DMS79 treated with DMSO at 0.1 percent for 48 hours (cell line): ENCODE measurements around the gene TSFM.
A peak's percentile ranks its signal among the peaks of the same experiment; 100 is the strongest.

Source experiments
- DNase-seq: peaks from one replicate; lab custom pipeline; 2025; lab: John Stamatoyannopoulos, UW

Gene TSFM

DNA sequence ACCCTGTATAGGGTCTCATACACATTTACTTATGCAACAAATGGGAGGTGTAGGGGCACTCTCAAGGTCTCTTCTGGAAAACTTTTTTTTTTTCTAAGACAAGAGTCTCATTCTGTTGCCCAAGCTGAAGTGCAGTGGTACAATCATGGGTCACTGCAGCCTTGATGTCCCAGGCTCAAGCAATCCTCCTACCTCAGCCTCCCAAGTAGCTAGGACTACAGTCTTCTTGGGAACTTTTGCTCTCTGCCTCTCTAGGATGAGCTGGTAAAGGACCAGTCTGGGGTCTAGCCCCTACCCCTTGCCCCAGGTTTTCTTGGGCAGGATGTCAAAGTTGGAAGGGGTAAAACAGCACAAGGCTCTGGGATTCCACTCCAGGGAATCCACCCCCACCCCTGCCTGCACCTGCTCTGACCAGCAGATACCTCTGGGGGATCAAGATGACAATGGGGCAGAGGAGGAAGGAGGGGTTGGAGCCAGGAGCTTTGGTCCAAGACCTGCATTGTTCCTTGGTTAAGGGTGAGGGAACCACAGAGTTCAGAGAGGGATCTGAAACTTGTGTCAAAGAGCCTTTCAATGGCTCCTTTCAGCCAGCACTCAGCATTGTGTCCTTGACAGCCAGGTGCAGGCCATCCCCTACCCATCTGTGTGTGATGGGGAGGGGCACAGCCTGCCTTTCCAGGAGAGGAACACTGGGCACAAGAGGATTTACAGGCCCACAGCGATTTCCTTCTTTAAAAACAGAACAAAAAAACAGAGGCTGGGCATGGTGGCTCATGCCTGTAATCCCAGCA, 51.7 kb downstream of the TSFM start:
- no peak for DNase-seq

DNA sequence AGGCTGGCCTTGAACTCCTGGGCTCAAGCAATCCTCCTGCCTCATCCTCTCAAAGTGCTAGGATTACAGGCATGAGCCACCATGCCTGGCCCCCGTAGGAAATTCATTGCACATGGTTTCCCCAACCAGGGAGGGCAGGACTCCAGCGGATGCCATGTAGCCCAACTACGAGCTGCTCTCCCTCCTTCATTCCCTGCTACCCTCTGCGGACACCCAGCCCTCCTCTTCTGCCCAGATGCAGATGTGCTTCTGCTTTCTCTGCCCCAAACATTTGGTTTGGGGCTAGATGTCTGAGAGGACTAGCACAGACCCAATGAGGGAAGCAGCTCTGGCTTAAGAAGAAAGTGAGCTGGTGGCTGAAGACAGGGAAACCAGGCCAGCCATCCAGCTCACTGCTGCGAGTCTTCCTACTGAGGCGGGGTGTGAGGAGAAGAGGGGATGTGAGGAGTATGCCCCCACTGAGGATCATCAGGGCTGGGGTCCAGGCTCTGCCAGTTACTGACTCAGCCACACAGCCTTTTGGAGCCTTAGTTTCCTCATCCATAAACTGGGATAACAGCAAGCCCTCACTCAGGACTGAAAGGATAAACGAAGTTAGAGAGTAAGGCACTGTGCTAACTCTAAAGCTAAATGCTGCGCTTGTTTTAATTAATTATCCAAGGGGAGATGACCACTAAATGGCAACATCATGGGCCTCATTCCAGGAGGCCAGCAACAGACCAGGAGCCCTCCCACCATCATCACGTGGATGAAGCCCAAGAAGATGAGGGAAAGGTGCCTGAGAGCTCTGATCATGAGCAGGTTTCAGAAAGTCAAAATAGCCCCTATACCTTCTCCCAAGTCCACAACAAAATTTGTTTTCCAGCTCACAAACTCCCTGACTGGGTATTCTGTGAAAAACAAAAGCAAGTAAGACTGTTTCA, 53.0 kb downstream of the TSFM start:
- no peak for DNase-seq

DNA sequence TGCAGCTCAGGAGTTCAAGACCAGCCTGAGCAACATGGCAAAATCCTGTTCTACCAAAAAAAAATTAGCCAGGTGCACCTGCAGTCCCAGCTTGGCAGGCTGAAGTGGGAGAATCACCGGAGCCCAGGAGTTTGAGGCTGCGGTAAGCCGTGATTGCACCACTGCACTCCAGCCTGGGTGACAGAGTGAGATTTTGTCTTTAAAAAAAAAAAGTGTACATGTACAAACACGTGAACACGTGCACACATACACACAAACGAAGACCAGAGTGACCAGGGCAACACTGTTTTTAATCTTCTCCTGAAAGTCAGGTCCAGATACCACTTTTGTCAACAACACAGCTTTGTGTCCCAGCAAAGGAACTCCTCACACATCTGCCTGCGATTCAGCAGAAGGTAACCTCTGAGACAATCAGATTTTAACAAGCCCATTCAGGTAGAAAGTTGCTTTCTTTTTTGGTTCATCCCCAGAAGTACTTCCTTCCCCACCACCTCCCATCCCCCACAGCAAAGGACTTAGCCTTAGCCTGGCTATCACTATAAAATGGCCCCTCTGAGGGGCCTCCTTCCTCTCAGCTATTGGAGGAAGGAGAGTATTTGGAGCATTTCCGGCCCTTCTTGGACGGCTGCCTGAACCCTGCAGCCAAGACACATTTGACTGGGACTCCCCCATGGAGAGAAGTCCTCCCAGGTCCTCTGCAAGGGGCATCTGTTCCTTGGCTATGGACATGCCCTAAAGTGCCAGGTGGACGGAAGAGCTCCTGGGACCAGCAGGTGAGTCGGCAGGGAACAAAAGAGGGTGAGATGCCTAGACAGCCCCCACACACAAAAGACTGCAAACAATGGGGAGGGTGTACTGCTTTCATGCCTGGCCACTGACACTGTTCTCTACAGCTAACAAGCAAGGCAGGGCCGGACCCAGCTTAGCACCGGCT, 54.1 kb downstream of the TSFM start:
- DNase-seq = peak; percentile 59

- peak; percentile 59 for DNase-seq
These were observed 55.4 kb downstream of the TSFM start for GRCh38 chr12:57837864-57838562.

- DNase-seq = no peak
These were observed 56.2 kb downstream of the TSFM start for GRCh38 chr12:57838594-57839302.

DNA sequence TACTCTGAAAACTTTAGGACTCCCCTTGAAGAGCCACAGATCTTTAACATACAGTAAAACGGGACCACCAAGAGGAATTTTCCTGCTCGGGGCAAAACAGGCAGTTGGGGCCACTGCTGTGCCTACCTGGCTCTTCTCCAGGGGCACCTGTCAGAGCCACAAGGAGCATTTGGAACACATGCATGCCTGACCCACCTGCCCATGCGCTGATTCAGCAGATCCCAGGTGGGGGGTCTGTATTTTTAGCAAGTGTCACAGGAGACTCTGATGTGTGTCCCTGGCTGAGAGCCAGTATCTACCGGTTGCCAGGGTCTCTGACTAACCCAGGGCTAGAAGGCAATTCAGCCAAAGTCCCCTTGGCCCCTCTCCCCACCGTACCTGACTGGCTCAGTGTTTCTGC, 57.4 kb downstream of the TSFM start:
- no peak for DNase-seq

GRCh38 chr12:57840726-57841125, 58.1 kb downstream of the TSFM start:
- peak; percentile 67 for DNase-seq

DNA sequence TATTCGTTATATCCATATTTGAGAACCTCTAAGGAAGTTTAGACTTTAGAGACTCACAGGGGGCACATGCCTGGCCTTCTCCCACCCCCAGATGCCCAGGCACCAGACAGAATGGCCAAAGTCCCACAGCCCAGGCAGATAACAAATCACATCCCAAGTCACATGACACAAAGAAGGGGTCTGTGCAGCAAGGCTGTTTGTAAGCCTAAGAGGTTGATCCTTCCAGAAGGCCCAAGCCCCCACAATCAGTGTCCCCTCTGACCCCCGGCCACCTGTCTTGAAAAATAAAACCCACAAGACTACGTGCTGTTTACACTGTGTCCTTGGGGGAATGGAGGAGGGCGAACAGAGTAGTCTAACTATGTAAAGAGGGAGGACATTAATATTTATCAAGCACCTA, 58.9 kb downstream of the TSFM start:
- no peak for DNase-seq

DNA sequence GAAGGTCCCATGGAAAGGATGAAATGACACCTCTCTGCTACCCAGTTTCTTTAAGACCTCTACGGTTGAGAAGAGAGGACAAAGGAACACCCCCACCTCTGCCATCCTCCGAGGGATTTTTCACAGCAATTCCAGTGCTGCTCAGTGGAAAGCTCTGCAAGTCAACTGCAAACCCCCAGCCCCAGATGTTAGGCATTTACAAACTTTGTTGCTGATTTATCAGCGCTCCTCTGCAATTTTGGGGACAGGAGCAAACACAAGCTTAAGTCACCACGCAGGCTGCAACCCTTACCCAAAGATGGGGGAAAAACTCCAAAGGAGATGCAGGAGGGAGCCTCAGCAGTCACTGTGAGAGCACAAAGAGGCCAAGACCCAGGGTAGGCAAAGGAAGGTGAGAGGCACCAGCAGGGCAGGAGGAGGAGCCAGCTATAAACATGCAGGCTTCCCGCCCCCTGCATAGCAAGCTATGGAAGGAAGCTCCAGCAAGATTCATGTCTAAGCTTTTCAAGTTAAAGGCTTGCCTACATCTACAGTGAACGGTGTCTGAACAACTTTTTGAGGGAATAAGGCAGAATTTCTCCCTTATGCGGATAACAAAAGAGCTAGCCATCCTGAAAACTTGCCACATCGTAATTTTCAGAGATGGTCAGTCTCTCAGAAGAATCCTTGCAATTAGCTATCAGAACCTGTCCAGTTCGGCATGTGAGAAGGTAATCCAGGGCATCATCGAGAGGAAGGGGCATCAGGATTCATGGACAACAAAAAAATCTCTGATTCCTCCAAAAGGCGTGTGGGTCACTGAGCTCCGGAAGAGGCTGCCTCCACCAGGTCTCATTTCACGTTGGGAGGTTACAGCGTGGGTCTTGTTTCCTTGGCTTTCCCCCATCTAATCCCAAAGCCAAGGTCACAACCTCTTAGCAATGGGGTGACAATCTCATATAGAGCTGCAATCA, 60.0 kb downstream of the TSFM start:
- no peak for DNase-seq

DNA sequence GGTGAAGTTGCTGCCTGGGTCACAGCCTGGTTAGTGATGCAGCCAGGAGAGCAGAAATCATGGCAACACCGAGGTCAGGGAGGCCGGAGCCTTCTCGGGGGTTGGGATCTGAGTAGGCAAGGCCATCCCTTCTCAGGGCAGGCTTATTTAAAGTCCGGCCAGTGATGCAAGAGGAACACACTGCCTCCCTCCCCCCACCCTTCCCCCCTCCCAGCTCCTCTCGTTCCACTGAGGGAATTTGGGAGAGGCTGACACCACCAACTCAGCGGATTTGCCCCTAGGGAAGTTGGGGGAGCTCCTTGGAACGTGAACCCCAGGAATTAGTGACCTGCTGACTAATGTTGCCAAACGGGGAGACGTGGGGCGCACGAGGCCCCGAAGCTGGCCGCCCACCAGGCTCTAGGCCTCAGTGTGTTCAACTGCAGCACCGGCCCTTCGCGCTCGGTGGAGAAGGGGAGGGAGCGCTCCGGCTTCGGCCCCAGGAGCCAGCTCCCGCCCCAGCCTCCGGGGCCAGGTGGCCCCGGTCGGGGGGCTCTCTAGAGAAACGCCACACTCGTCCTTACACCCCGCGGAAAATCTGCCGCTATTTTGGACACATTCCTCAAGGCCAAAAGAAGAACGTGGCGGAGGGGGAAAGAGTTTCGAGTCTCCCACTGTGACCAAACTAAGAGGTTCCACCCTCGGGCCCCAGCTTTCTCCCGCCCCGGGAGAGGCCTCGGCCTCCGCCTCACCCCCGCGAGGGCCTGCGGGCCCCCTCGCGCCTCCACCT, 62.3 kb downstream of the TSFM start:
- no peak for DNase-seq

GRCh38 chr12:57845478-57846284, 63.1 kb downstream of the TSFM start:
- no peak for DNase-seq

DNA sequence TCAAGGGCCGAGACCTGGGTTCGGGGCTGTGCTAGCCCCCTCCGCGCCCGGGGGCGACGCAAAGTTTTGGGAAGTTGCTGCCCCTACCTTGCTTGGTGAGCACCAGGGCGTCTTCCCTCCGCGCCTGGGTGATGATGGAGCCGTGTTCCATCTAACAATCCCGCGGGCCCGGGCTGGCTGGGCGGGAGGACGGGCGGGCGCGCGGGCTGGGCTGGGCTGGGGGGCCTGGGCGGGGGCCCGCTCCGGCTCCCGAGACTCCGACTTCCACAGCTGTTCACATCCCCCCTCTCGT, 63.6 kb downstream of the TSFM start:
- DNase-seq = no peak

GRCh38 chr12:57846577-57847319, 64.2 kb downstream of the TSFM start, which contains the start of gene CTDSP2:
Gene CTDSP2, minus strand, starts transcription at chr12:57846729. Its CDS starts 294 bp downstream, at chr12:57846435.
- peak; percentile 80 for DNase-seq
